Uterus (tissue), 4 donors: ENCODE results near the gene PHF5A. TPM values are rescaled to one million over a fixed set of nuclear protein-coding genes. Genes with fewer than 3 reads are reported as not detected.
"Not testable (repeated sequence)": the region's sequence is repeated elsewhere in the genome, so short reads cannot be mapped to it uniquely, and the experiment has no call there.

Experiments
- DNase-seq, 2 donors: peaks; one replicate each; pipeline ENCODE4 v3.0.0-alpha.2; 2019 to 2020
- H3K27ac ChIP-seq, 2 donors: fragments of 200-600 bp; sonication (generic); 1 replicate in 1 of 2; 2 replicates in 1 of 2; pipeline ENCODE4 v1.5.1; 2016 to 2018
- H3K27me3 ChIP-seq, 2 donors: fragments of 200-600 bp; sonication (generic); one replicate each; pipeline ENCODE4 v1.5.1; 2018 to 2019; ENCODE audit warnings: control low read depth in 1 of 2
- H3K36me3 ChIP-seq, 2 donors: fragments of 200-600 bp; sonication (generic); one replicate each; pipeline ENCODE4 v1.5.1; 2019; ENCODE audit warnings: control low read depth in 1 of 2
- H3K4me1 ChIP-seq, 2 donors: fragments of 200-600 bp; sonication (generic); one replicate each; pipeline ENCODE4 v1.5.1; 2018 to 2019; ENCODE audit warnings: control low read depth in 1 of 2
- H3K4me3 ChIP-seq, 2 donors: fragments of 200-600 bp; sonication (generic); 1 replicate in 1 of 2; 2 replicates in 1 of 2; pipeline ENCODE4 v1.5.1; 2018 to 2019; ENCODE audit warnings: mild to moderate bottlenecking in 1 of 2
- H3K9me3 ChIP-seq, 2 donors: fragments of 200-600 bp; sonication (generic); one replicate each; pipeline ENCODE4 v1.5.1; 2019; ENCODE audit warnings: control low read depth in 1 of 2
- CTCF ChIP-seq, 4 experiments: fragments of 200-600 bp in 2 of 4; fragments of 450-650 bp in 2 of 4; sonication (generic) in 2 of 4; IDR thresholded peaks; one replicate each; pipeline ENCODE4 v1.5.1; 2016 to 2019; ENCODE audit warnings: antibody characterized with exemption in 4 of 4, mild to moderate bottlenecking in 2 of 4, moderate library complexity in 1 of 4
- POLR2A ChIP-seq, 2 donors: fragments of 450-650 bp; IDR thresholded peaks; one replicate each; pipeline ENCODE4 v1.6.1; 2016; ENCODE audit warnings: antibody characterized with exemption in 2 of 2, mild to moderate bottlenecking in 1 of 2, moderate library complexity in 1 of 2
- intact Hi-C: fragments of 100-400 bp; cut with DNase I; formaldehyde crosslinking; loops from one replicate; pipeline ENCODE4 v1.15.1; 2023; ENCODE audit warnings: low total_unique reads
- total RNA-seq, 4 donors: library from RNA; depleted of rRNA in 3 of 4; stranded (reverse); fragments of >200 nt in 3 of 4; gene quantifications; one replicate each; pipeline versions ENCODE4 v1.1.0 to v1.2.4, GENCODE V29; 2014 to 2023
- donor health status: DM: yes; HTN: yes; CAD: no.

PHF5A gene
- total RNA-seq, 4 donors from 2014 or later: 38.5 to 65.1 (median 46.4) TPM

- Histone ChIP-seq H3K4me3 (no peak overlapping the region), H3K4me1 (peaks cover 0 to 4% of the 10 kb centered on the region in 2 donors), H3K27me3 (no peaks in the 10 kb centered on the region), H3K27ac (no peak overlapping the region), H3K9me3 (no peaks in the 10 kb centered on the region), H3K36me3 (no peaks in the 10 kb centered on the region)
- TF ChIP-seq POLR2A (IDR thresholded peaks at IDR 0.05) (no peak), CTCF (IDR thresholded peaks at IDR 0.05) (no peak)
- DNase-seq: no peak
- intact Hi-C loops: no loop called here
Measured at GRCh38 chr22:41442240-41442792, 26.2 kb downstream of the PHF5A start.

- H3K4me1 ChIP-seq, intact Hi-C loops, H3K4me3 ChIP-seq, H3K27me3 ChIP-seq, H3K36me3 ChIP-seq, DNase-seq, H3K27ac ChIP-seq, H3K9me3 ChIP-seq: not testable (repeated sequence)
Measured at GRCh38 chr22:41440511-41440910, 28.0 kb downstream of the PHF5A start.

- H3K27ac ChIP-seq: no peak overlapping the region
- no peak for DNase-seq
- peaks cover 4 to 12% of the 10 kb centered on the region in 2 donors for H3K4me1 ChIP-seq
- no peaks in the 10 kb centered on the region for H3K27me3 ChIP-seq
- H3K4me3 ChIP-seq: no peak overlapping the region
- H3K36me3 ChIP-seq: no peaks in the 10 kb centered on the region
- no peaks in the 10 kb centered on the region for H3K9me3 ChIP-seq
- intact Hi-C loops: no loop called here
- TF ChIP-seq CTCF (IDR thresholded peaks at IDR 0.05): no peak
- no peak for TF ChIP-seq POLR2A (IDR thresholded peaks at IDR 0.05)
Measured at GRCh38 chr22:41437198-41437597, 31.3 kb downstream of the PHF5A start.

GRCh38 chr22:41436322-41437113 is 32.0 kb downstream of the PHF5A start:
- intact Hi-C loops: no loop called here
- TF ChIP-seq CTCF (IDR thresholded peaks at IDR 0.05) (no peak), POLR2A (IDR thresholded peaks at IDR 0.05) (no peak)
- Histone ChIP-seq H3K9me3 (no peaks in the 10 kb centered on the region), H3K4me3 (no peak overlapping the region), H3K27me3 (no peaks in the 10 kb centered on the region), H3K4me1 (peaks cover 4 to 12% of the 10 kb centered on the region in 2 donors), H3K27ac (no peak overlapping the region), H3K36me3 (no peaks in the 10 kb centered on the region)
- no peak for DNase-seq

GRCh38 chr22:41435560-41435959 is 32.9 kb downstream of the PHF5A start:
- TF ChIP-seq POLR2A (IDR thresholded peaks at IDR 0.05): no peak
- no peak for TF ChIP-seq CTCF (IDR thresholded peaks at IDR 0.05)
- Histone ChIP-seq H3K4me3 (no peak overlapping the region), H3K36me3 (no peaks in the 10 kb centered on the region), H3K27ac (no peak overlapping the region), H3K4me1 (peaks cover 4 to 12% of the 10 kb centered on the region in 2 donors), H3K27me3 (no peaks in the 10 kb centered on the region), H3K9me3 (no peaks in the 10 kb centered on the region)
- no peak for DNase-seq
- intact Hi-C loops: no loop called here

GRCh38 chr22:41434361-41435003 is 34.0 kb downstream of the PHF5A start:
- H3K27ac ChIP-seq, DNase-seq, H3K36me3 ChIP-seq: not testable (repeated sequence)

GRCh38 chr22:41433480-41433879 is 35.0 kb downstream of the PHF5A start:
- H3K36me3 ChIP-seq, H3K27ac ChIP-seq, intact Hi-C loops, H3K4me3 ChIP-seq, H3K9me3 ChIP-seq, H3K27me3 ChIP-seq, DNase-seq: not testable (repeated sequence)
- peaks cover 0 to 12% of the 10 kb centered on the region in 2 donors for H3K4me1 ChIP-seq

More at GRCh38 chr22:41434361-41435003, 34.0 kb downstream of the PHF5A start:
- intact Hi-C loops, H3K9me3 ChIP-seq, H3K4me3 ChIP-seq, H3K27me3 ChIP-seq: not testable (repeated sequence)
- H3K4me1 ChIP-seq: peaks cover 4 to 12% of the 10 kb centered on the region in 2 donors
